ENCODE results near the gene PIP4K2B.

Gene PIP4K2B

DNA sequence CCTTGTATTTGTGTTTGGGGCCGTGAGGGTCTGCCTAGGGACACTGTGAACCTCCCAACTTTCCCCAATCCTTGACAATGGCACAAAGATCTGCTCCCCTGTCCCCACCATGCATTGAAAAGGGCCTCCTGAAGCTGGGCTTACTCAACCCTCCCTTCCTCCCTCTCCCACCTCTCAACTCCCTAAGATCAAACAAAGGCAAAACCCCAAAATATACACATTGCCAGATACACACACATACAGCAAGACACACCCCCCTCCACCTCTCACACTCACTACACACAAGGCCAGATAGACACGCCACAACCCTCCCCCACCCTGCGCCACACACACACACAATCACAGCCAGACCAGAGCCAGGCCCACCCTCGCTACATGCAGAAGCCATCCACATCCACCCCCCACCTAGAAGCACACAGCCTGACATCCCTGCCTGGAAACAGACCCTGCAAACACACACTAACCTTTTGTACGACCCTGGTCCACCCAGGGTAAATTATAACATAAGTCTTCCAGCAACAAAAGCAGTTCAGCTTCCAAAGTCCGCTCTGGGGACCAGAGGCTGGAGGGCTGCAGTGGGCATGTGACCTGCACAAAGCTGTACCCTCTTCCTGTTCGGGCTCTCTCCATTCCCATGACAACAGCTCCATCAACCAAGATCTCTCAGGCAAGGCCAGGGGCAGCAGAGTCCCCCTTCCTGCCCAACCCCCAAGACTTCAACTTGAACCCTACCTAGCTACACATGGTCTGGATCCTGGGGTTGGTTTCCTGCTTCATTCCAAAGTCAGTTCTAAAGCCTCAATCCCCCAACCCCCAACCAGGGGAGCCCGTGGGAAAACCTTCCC, 53.1 kb downstream of the PIP4K2B start:
- TF ChIP-seq, protein P1, sequence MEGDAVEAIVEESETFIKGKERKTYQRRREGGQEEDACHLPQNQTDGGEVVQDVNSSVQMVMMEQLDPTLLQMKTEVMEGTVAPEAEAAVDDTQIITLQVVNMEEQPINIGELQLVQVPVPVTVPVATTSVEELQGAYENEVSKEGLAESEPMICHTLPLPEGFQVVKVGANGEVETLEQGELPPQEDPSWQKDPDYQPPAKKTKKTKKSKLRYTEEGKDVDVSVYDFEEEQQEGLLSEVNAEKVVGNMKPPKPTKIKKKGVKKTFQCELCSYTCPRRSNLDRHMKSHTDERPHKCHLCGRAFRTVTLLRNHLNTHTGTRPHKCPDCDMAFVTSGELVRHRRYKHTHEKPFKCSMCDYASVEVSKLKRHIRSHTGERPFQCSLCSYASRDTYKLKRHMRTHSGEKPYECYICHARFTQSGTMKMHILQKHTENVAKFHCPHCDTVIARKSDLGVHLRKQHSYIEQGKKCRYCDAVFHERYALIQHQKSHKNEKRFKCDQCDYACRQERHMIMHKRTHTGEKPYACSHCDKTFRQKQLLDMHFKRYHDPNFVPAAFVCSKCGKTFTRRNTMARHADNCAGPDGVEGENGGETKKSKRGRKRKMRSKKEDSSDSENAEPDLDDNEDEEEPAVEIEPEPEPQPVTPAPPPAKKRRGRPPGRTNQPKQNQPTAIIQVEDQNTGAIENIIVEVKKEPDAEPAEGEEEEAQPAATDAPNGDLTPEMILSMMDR (IDR thresholded peaks at IDR 0.05; ENCODE audit: insufficient read depth, low read length, poor library complexity, severe bottlenecking) = no peak
- no peaks in the 10 kb centered on the region; the same call in 1 of the 2 replicates for H3K27me3 ChIP-seq (replicated peaks; ENCODE audit: control insufficient read depth, insufficient read depth, low read length)
- H3K4me3 ChIP-seq (replicated peaks; ENCODE audit: low read depth, low read length) = peak overlapping the region; percentile 75
- DNase-seq (ENCODE audit: extremely low read depth, insufficient read length) = no peak
- no peaks in the 10 kb centered on the region for H3K36me3 ChIP-seq (ENCODE audit: control insufficient read depth, insufficient read depth, low read length)

DNA sequence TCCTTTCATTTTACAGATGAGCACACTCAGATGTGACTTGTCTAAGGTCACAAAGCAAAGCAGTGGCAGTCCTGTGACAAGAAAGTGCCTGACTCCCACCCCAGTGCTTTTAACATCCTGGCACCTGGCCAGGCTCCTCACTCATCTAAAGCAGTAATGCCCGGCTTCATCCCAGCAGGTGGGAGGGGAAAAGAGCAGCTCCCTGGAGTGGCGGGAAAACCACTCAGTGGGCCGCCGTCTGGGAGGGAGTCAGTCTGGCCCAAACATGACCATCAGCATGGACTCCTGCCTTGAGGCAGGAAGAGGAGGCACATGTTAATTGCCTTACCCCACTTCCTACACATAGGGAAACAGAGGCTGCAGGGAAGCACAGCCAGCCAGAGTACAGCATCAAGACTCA, 53.8 kb downstream of the PIP4K2B start:
- no peak overlapping the region for H3K4me3 ChIP-seq (replicated peaks; ENCODE audit: low read depth, low read length)
- TF ChIP-seq, protein P1 (IDR thresholded peaks at IDR 0.05; ENCODE audit: insufficient read depth, low read length, poor library complexity, severe bottlenecking) = no peak
- H3K36me3 ChIP-seq (ENCODE audit: control insufficient read depth, insufficient read depth, low read length) = no peaks in the 10 kb centered on the region
- no peaks in the 10 kb centered on the region; the same call in 1 of the 2 replicates for H3K27me3 ChIP-seq (replicated peaks; ENCODE audit: control insufficient read depth, insufficient read depth, low read length)
- no peak for DNase-seq (ENCODE audit: extremely low read depth, insufficient read length)

DNA sequence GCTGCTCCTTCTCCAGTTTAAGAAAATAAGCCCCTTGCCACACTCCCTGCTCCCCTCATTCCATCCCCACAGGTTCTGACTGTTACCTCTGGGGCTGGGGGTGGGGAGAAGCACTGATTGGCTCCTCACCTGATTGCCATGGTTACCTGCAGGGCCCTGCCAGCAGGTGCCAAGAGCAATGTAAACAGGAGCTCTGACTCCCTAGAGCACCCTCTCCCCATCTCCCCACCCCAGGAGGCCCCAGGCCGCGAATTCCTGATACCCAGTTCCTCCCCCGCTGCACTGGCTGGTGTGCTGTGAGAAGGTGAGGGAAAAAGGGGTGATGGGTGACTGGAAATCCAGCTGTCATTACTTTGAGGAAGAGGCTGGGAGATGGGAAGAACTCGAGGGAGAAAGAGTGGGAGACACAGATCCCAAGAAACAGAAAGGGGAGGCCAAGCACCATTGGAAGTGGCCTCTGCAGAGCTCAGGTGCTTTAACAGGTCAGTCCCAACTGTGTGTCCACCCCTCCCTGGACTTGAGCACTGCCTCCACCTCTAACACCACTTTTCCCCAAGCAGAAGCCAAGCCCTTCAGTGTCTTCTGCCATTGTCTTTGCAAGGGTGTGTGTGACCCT, 55.7 kb downstream of the PIP4K2B start:
- no peaks in the 10 kb centered on the region; the same call in 1 of the 2 replicates for H3K27me3 ChIP-seq (replicated peaks; ENCODE audit: control insufficient read depth, insufficient read depth, low read length)
- DNase-seq (ENCODE audit: extremely low read depth, insufficient read length) = no peak
- TF ChIP-seq, protein P1 (IDR thresholded peaks at IDR 0.05; ENCODE audit: insufficient read depth, low read length, poor library complexity, severe bottlenecking) = no peak
- no peak overlapping the region for H3K4me3 ChIP-seq (replicated peaks; ENCODE audit: low read depth, low read length)
- H3K36me3 ChIP-seq (ENCODE audit: control insufficient read depth, insufficient read depth, low read length) = no peaks in the 10 kb centered on the region

DNA sequence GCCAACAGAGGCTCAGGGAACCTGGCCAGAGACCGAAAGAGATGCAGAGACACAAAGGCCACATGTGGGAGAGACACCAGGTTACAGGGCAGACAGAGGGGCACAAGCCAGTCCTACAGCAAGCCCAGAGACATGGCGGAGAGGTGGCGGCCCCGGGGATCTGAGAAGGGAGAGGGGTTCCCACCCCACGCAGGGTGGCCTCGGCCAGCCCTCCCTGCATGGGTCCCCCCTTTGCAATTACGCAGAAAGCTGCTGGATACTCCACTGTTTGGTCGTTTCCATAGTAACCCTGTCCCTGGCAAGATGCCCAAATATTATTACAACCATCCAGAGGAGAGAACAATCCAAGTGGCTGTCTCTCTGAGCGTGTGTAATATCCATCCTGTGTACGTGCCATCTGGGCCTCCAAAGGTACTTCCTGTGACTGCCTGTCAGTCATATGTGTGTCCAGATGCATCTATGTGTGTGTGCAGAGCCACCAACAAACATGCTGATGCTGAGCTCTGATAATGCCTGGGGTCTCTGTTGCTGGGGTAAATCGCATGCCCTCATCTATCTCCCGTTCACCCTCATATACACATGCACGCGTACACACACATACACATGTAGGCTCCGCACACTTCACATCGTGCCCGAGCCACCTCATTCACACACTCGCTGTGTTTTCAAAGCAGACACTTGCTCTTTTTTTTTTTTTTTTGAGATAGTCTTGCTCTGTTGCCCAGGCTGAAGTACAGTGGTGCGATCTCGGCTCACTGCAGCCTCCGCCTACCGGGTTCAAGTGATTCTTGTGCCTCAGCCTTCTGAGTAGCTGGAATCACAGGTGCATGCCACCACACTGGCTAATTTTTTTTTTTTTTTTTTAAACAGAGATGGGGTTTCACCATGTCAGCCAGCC, 56.7 kb downstream of the PIP4K2B start:
- no peaks in the 10 kb centered on the region for H3K36me3 ChIP-seq (ENCODE audit: control insufficient read depth, insufficient read depth, low read length)
- TF ChIP-seq, protein P1 (IDR thresholded peaks at IDR 0.05; ENCODE audit: insufficient read depth, low read length, poor library complexity, severe bottlenecking) = no peak
- DNase-seq (ENCODE audit: extremely low read depth, insufficient read length) = no peak

DNA sequence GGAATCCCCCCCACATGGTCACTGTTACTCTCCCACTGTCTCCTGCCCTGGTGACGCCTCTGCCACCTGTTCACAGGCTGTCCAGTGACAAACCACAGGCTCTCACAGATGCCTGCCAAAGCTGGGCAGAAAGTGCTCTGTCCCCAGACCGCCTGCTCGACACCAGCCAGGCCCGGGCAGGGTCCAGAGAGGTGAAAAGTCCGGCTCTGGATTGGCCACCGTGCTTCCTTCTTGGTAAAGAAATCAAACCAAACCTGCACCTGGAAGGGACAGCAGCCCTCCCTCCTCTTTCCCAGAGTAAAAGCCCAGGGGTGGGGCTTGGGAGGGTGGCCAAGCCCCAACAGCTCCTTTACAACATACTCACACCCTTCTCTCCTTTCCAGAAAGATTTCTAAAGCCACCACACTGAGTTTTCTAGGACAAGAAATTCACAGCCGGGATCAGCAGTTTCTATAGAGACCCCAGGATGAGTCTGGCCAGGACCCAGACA, 57.4 kb downstream of the PIP4K2B start:
- TF ChIP-seq, protein P1 (IDR thresholded peaks at IDR 0.05; ENCODE audit: insufficient read depth, low read length, poor library complexity, severe bottlenecking) = no peak
- no peak overlapping the region for H3K4me3 ChIP-seq (replicated peaks; ENCODE audit: low read depth, low read length)
- no peak for DNase-seq (ENCODE audit: extremely low read depth, insufficient read length)
- no peaks in the 10 kb centered on the region for H3K36me3 ChIP-seq (ENCODE audit: control insufficient read depth, insufficient read depth, low read length)
- no peaks in the 10 kb centered on the region; the same call in 1 of the 2 replicates for H3K27me3 ChIP-seq (replicated peaks; ENCODE audit: control insufficient read depth, insufficient read depth, low read length)

More for the DNA sequence above, 56.7 kb downstream of the PIP4K2B start:
- Histone ChIP-seq H3K27me3 (replicated peaks; ENCODE audit: control insufficient read depth, insufficient read depth, low read length) (no peaks in the 10 kb centered on the region; the same call in 1 of the 2 replicates), H3K4me3 (replicated peaks; ENCODE audit: low read depth, low read length) (no peak overlapping the region)

Data from GM06990 (cell line).